GM18517 (cell line): ENCODE measurements around the gene MEGF11.
"Not testable (repeated sequence)": the region's sequence is repeated elsewhere in the genome, so short reads cannot be mapped to it uniquely, and the experiment has no call there.

Experiments
- ATAC-seq: cut with Tn5 transposase; IDR thresholded peaks from one replicate; pipeline ENCODE4 v1.9.1; 2021; ENCODE audit warnings: mild to moderate bottlenecking, moderate library complexity; ENCODE audit not compliant: unreplicated experiment

Gene MEGF11

DNA sequence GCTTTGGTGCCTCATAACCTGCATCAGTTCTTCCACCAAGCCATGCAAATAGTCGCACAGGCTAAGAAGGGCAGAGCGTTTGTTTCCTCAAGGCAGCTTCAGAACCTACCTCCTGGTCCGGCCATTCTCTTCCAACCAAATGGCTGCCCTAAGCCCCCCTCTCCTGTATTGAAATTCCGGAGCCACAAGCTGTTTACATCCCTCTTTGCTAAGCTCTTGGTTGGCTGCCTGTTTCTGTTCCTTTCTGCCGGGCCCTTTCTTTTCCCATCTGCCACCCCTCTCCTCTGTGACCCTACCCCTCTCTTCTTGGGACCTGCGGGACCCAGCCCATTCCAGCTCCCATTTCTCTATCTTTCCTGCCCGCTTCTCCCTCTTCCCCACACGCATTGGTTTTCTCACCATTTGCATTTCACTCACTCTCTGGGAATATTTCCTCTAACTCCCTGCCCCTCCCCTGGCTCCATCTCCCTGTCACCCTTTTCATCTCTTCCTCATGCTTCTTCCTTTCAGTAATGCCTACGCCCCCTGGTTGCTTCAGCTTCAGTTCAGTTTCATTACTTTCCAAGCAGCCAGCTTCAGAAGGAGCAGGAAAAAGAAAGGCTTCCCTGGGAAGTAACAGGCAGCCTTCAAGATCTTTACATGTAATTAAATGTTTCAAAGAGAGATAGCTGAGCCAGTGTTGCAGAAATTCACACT is 270.8 kb downstream of the MEGF11 start:
- no peak for ATAC-seq

DNA sequence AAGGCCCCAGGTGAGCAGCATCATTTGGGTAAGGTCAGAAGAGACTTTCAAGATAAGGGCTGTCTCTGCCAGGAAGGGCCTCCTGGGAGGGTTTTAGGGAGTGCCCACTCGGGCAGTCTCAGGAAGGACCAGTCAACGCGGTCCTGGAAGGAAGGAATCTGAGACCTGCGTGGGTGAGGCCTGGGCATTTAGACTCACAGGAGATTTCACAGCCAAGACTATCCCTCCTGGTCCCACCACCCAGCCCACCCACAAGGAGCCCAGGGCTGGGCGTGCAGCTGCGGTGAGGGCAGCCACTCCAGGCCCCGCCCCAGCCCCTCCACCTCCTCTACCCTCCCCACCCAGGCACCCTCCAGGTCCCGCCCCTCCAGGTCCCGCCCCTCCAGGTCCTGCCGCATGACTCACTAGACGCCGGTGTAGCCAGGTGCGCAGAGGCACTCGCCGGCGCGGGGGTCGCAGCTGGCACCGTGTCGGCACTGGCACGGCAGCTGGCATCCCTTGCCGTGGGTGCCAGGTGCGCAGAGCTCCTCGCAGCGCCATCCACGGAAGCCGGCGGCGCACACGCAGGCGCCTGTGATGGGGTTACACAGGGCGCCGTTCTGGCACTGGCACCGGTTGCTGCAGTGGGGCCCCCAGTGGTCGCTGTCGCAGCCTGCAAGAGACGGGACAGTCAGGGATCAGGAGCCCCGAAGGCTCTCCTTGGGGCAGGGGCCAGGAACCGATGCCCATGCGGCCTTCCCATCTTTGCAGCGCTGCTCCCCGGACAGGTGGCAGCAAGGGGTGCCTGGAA is 271.5 kb downstream of the MEGF11 start:
- ATAC-seq: no peak

DNA sequence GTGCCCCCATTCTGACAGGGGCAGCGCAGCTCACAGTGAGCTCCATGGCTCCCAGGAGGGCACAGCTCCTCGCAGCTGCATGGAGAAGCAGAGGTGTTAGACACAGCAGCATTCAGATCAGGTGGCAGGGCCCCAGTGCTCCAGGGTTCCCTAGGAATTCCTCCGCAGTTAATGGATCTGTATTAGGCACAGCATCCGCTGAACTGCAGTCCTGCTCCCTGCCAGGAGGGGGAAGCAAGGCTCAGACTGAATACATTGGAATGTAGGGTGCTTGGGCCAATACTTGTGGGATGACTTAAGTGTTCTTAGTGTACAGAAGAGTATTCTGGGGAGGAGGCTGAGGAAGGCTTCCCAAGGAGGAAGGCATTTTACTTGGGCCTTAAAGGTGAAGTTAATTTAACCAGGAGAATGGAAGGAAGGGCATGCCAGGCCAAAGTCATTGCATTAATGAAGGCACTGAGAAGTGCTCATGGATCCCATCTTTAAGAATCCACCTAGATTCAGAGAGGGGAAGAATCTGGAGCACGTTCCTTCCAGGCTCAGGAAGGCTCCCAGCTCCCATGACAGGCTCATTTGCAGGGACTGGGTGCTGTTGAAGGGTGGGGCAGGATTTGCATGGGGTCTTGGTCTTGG is 272.6 kb downstream of the MEGF11 start:
- no peak for ATAC-seq

DNA sequence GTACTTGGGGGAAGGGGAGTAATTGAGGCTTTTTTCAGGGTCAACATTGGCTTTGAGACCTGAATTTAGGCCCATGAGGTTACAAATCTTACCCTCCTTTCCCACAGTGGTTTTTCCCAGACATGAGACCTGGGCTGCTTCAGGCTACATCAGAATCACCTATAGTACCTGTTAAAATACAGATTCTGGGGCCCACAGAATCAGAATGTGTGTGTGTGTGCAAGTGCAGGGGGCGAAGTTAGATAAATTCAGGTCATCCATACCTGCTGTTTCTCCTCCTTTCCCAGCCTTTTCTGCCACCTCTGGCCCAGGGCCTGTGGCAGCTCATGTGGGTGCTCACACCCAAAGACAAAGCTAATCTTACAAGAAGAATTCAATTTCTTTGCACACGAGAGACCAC is 273.7 kb downstream of the MEGF11 start:
- ATAC-seq: no peak

DNA sequence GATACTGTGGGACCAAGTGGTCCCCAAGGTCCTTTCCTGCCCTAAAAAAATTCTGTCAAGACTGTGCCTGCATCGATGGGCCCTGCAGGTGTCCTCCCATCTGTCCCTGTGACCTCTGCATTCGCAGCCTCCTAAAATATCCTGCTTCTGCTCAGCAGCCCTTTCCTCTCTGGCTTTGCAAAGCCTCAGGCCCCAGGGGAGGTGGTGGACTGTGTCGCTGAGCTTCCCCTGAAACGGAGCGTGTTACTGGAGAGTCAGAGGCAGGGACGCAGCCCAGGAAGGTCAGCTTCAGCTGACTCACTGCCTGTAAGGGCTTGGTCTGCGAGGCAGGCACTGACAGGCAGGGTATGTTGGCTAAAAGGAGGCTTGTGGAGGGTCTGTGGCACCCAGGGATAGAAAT is 274.2 kb downstream of the MEGF11 start:
- ATAC-seq: no peak

DNA sequence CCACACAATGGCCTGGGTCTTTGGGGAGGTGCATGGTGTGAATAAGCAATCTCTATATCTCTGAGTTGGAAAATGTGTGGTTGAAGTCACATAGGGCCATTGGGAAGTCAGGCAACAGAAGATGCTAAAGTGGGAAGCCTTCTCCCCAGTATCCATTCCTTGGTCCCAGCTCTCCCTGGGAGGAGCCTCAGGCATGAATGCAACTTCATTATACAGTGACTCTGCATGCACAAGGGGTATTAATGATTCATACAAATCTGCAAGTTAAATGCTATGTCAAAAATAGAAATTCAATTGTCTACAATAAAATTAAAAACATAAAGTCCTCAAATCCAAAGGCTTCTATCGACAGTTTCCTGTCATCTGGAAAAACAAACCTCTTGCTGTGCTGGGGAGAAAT is 275.4 kb downstream of the MEGF11 start:
- no peak for ATAC-seq

DNA sequence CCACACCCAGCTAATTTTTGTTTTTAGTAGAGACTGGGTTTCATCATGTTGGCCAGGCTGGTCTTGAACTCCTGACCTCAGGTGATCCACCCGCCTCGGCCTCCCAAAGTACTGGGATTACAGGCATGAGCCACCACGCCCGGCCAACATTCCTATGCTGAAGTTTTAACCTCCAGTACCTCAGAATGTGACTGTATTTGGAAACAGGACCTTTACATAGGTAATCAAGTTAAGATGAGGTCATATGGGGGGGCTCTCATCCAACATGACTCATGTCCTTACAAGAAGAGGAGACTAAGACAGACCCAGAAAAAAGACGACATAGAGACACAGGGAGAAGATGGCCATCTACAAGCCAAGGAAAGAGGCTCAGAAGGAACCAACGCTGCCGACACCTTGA is 277.4 kb downstream of the MEGF11 start:
- ATAC-seq: not testable (repeated sequence)

DNA sequence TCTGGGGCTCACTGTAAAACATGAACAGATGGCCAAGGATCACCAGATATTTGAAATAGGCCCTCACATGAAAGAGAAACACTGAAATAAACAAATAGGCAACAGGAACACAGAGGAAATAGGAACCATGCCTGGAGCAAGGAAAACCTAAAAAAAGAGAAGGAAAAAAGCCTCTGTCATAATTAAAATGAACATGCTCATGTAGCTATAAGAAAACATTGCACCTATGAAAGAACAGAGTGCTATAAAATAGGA is 281.9 kb downstream of the MEGF11 start:
- no peak for ATAC-seq

DNA sequence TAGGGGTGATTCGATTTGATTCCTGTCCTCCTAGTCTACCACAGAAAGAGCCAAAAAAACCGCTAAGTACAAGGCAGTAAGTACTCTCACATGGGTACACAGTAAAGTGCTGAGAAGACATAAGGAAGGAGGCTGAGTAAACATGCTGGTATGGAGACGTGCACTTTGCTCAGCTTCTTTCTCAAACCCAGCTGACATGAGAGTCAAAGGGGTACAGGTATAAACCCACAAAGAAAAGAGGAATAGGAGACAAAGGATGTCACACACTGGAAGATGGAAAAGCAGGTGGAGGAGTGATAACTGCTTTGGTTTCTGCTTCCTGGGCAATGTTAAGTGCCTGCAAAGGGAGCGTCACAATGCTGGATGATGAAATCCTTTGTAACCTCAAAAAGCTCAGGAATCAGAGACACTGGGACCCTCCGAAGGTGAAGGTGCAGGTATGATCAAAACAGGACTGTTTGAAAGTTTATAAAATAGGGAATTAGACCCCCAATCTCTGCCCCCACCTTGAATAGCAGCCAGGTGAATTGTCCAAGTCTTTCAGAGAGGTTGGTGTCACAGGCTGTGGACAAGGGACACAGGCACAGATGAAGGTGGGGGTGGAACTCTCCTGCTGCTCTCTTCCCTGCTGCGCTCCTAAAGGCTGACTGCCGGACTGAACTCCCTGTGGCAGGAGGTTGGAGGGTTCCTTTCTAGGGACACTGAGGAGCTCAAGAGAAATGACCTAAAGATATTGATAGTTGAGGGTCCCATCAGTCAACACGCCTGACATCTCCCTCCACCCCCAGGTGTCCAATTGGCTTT is 282.4 kb downstream of the MEGF11 start:
- no peak for ATAC-seq

DNA sequence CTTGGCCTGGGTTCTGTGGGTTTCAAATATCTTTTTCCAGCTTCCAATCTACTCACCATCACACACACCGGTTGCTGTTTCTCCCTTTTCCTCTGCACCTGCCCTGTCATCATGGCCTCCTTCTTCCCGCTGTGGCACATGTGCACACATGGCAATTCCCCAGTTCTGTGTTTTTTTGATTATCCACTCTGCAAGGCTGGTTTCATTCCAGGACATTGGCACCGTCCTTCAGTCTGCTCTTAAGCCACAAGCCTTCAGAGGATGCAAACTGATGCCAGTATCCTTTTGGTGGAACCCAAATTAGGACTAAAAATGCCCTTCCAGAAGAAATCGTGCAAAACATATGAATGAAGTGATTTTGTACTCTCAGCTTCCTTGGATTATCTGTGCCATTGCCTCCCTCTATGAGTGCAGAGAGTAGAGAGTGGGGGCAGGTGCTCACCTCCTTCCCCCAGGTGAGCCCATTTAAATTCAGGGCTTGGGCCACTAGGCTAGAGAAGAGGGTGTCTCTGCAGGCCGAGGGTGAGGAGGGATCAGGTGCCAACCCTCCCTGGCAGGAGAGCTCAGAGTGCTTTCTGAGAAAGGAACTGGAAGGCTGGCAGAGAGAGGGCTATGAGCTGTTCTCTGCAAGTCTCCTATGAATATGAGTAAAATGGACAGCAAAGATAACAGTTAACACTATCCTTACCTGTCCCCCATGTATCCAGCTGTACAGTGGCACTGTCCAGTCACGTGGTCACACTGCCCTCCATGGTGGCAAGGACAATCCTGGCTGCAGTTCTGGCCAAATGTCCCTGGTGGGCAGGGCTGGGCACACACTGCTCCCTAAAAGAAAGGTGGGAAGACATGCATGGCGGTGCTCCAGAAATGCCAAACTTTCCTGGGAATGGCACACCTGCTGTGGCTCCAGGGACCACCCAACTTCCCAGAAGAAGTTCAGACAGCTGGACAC is 283.4 kb downstream of the MEGF11 start:
- ATAC-seq: no peak

DNA sequence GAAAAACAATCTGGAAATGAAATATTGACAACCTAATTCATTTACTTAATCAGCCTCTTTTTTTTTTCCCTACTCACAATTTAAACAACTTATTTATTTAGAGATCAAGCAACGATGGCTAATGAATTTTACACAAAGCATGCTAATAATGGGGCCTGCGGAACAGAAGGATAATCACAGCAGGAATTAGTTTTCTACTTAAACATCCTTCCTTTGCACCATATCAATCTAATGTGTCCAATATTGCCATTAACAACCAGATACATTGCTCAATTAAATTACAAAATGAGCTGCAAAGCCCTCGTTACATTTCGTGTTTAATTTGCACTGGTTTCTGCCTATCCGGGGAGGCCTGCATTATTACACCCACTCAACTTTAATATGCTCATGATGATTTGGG is 285.0 kb downstream of the MEGF11 start:
- no peak for ATAC-seq

DNA sequence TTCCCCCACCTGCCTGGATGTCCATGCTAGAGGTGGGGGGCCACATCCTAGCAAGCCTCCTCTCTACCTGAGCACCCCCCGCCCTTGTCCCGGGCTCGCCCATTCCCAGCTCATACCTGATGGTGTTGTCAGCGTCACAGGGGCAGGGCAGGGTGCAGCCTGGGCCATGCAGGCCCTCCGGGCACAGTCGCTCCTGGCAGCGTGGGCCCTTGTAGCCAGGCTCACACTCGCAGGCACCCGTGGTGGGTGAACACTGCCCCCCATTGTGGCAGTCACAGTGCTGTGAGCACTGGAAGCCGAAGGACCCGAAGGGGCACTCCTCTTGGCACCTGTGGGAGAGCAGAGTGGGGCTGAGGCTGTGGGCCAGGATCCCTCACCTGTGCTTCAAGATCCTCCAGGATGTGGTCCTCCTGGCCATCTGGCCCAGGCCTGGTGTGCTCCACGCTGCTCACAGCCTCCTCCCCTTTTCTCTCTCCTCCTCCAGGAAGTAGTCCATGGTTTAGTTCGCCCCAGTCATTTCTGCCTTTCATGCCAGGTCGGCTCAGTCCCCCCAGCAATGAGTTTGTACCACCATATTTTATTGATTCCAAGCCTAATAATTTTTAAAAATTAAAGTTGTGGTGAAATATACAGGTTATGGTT is 288.6 kb downstream of the MEGF11 start:
- no peak for ATAC-seq

DNA sequence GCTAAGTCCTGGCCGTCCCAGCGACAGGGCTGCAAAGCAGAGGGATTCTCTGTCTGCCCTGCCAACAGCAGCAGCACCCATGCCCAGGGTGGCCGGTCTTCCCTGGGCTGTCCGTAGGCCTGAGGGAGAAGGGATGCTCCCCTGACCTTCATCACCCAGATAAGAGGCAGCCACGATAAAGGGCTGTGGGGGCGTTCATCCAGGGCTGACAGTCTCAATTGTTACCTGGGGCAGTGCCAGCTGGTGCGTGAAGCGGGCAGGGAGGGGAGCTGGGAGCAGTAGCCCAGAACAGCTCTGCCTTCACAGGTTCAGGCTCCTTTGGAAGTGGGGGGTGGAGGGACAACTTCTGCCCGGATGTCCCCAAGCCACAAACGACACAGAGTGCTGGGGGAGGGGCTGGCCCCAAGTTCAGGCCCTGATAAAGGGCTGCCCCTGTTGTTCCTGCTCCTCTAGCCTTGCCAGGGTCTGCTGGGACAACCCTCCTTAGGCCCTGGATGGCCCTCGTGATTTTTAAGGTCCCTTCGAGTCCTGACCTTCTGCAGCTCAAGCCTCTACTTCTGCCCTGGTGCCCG is 289.6 kb downstream of the MEGF11 start:
- no peak for ATAC-seq

DNA sequence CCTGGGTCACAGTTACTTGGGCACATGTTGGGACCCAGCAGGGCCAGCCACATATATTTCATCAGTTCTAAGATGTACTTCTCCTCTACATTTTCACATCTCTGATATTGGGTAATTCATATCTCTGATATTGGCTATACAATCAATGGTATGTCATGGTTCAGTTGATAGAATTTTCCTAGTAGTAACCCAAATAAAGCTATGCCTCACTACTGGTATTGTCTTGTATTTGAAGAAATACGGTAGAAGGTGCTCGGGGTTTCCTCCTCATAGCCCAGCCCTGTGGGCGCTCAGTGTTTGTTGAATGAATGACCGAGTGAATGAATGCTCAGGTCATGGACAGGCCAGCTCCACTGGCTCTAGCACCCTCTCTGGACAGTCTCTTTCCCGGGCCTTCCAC is 290.2 kb downstream of the MEGF11 start:
- no peak for ATAC-seq

DNA sequence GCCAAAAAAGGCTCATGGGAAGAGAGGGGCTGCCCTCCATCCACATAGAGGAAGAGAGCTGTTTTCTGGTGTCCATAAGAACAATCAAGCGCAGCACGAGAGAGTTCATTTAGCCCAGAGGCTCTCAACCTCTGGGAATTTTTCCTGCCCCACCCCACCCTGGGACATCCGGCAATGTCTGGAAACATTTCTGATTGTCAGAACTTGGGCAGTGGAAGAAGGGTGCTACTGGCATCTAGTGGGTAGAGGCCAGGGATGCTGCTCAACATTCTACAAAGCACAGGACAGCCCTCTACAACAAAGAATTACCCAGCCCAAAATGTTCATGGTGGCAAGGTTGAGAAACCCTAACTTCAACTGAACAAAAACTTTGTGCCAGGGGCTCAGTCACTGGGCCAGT is 291.4 kb downstream of the MEGF11 start:
- no peak for ATAC-seq

DNA sequence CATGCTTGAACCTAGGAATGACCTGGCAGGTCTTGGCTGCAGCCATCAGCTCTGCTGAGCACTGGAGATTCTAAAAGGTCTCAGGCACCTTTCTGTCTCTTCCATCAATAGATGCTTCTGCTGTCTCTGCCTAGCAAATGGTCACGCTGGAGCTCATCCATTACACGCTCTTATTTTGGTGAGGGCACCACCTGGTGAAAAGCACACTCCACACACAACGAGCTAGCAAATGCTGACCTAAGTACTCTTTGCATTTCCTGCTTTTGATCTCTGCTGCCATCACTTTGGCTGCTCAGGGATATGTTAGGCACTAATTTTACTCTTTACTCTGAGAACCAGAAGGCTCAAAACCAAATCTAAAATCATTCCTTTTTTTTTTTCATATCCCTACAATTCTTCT is 293.0 kb downstream of the MEGF11 start:
- no peak for ATAC-seq

DNA sequence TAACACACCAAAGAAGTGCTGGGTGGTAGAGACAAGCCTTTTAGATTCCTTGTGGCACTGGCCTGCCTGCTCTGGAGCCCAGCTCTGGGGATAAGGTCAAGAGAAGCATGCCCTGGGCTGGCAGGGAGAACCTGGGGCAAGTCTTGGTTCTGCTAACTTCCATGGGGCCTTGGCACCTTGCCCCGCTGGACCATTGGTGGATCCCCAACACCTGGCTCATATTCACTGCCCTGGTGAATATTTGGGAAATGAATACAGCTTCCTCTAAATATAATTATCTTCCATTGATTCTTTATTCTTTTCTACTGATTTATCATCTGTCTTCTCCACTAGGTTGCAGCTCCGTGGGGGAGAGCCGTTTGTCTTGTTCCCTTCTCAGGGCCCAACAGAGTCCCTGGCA is 294.7 kb downstream of the MEGF11 start:
- ATAC-seq: no peak

DNA sequence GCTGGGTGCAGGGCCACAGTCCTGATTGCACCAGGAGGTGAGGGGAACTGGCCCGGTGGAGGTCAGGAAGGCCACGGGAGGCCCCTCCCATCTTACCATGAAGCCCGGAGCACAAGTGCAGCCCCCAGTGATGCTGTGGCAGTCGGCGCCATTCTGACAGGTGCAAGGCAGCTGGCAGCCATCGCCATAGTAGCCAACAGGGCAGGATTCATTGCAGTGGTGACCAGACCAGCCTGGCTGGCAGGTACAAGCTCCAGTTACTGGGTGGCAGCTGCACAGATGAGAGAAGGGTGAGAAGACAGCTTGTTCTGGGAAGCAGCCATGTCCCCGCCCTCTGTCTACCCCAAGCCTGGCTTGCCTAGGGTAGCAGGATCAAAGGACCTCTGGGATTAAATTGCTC is 296.1 kb downstream of the MEGF11 start:
- ATAC-seq: no peak

DNA sequence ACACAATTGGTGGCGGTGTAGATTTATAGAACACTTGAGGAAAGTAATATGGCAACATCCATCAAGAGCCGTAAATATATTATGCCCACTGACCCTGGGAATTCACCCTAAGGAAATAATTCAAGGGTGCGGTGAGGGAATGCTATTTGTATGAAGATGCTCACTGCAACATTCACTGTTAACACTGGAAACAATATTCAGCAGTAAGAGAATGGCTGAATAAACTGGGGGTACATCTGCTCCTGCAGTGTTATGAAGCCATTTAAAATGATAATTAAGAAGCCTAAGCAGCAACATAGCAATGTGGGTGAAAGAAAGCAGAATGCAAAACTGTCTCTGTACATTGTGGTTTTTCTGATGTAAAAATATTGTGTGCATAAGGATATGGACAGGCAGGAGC is 296.7 kb downstream of the MEGF11 start:
- no peak for ATAC-seq

DNA sequence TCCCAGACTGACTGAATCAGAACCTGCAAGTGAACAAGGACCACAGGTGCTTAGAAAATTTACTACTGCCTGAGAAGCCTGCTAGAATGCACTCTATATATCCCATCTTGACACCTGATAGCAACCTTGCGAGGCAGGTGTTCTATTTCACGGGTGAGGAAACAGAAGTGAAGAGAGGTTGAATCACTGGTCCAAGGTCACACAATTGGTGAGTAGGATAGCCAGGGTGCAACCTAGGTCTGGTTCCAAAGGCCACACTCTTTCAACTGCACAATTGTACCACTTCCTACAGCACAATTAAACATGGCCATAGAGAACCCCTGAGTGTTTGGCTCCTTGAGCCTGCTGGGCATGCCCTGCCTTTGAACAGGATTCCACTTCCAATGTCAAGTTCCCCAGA is 297.2 kb downstream of the MEGF11 start:
- no peak for ATAC-seq
